8988T (cell line): ENCODE data around the gene CNTD1.
A peak's percentile ranks its signal among the peaks of the same experiment; 100 is the strongest.

ENCODE experiments used
- DNase-seq: peaks from one replicate; pipeline ENCODE4 v3.0.0; 2011

The CNTD1 gene

DNA sequence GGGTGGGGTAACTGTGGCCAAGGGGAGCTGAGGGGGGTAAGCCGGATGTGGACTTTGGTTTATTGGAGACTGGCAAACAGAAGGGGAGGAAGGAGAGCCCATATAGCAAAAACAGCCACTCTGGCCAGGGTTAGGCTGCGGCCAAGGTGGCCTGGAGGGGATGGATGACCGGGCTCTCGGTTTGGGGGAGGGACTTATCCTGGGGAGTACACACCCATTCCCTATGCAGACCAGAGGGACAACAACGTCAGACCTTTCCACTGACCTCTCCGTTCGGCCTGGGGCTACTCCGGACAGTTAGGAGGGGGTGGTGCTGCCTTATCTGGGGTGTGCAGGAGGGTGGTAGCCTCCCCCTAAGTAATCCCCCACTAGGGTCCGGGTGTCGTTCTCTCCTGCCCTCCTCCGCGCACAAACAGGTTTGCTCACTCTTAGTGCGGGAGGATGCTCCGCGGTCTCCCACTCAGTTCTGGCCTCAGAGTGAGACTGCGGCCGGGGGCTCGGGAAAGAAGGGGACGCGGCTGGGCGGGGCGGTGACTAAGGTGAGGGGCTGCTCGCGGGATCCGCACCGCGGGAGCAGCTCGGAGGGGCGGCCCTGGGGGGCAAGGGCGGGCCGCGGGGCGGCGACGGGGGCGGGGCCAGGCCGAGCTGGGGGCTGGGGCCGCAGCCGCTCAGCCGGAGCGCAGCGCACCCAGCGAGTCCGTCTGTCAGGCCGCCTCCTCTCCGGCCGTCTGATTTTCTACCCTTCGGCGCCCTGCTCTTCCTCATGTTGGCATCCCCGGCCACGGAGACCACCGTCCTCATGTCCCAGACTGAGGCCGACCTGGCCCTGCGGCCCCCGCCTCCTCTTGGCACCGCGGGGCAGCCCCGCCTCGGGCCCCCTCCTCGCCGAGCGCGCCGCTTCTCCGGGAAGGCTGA lies 18.5 kb upstream of the CNTD1 start, which contains the start of gene WNK4:
TSS of gene WNK4 (plus strand) at position 675 of the 915 bp plus-strand sequence. CDS start at position 764, 89 bp downstream.
- DNase-seq: no peak

DNA sequence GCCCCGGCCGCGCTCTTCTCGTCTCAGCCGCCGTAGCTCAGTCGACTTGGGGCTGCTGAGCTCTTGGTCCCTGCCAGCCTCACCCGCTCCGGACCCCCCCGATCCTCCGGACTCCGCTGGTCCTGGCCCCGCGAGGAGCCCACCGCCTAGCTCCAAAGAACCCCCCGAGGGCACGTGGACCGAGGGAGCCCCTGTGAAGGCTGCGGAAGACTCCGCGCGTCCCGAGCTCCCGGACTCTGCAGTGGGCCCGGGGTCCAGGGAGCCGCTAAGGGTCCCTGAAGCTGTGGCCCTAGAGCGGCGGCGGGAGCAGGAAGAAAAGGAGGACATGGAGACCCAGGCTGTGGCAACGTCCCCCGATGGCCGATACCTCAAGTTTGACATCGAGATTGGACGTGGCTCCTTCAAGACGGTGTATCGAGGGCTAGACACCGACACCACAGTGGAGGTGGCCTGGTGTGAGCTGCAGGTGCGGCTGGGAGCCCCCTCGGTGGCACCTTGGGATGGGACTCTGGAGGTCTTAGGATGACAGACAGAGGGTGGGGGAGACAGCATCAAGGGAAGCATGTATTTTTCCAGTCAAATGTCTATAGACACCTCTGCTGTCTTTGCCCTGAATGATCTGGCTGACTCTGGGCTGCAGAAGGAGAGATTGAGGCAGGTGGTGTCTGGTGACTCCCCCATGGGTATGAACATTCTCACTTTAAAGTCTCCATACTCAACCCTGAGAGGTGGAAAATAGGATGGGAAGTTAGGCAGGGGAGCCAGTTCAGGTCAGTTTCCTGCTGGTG lies 17.6 kb upstream of the CNTD1 start:
- no peak for DNase-seq

DNA sequence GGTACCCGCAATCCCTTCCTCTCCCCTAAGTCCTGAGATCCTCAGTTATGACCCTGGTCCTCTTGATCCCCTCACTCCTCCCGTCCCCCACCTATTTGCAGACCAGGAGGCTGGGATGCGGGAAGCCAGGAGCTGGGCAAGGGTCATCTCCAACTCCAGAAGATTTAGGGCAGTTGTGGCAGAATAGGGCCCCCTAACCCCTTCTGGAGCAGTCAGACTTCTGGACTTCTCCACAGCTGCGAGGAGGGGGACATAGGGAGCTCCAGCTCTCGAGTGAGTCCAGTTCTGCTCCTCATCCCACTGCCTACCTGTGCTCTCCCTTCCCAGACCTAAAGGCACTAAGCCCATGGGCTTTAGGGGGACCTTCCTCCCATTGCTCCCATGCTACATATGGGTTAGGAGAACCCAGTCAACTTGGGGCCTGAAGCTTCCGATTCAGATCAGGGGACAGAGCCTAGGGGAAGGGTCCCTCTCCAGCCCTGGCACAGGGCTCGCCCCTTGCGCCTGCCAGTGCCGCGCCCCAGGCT lies 17.0 kb upstream of the CNTD1 start:
- no peak for DNase-seq

DNA sequence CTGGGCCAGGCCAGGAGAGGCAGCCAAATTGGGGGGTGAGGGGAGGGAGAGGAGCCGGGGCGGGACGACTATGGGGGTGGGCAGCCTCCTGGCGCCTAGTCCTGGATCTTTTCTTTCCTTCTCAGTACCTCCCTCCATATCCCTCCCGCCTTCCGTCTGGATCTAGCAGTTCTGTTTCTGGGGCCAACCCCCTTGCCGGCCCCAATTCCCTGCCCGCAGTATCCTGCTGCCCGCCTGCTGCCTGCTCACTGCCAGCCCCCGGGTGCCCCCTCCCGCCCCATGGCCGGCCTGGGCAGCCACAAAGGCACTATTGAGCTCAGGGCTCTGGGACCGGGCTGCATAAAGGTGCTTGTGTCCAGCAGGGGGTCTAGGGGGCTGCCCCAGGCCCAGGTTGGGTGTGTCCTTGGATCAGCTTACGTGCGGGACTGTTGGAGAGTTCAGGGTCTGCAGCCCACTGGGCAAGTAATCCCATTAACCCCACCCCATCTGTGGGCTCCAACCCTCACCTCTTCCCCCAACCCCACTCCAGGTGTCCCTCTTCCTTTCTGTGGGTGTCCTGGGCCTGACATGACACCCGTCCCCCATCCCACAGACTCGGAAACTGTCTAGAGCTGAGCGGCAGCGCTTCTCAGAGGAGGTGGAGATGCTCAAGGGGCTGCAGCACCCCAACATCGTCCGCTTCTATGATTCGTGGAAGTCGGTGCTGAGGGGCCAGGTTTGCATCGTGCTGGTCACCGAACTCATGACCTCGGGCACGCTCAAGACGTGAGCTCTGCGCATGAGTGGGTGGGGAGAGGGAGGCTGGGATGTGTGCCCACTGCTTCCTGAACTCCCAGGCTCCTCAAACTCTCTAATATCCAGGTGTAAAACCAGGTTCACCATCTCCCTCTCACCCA lies 16.2 kb upstream of the CNTD1 start:
- DNase-seq: no peak

GRCh38 chr17:42783062-42783790 lies 15.4 kb upstream of the CNTD1 start:
- peak; percentile 66 for DNase-seq

DNA sequence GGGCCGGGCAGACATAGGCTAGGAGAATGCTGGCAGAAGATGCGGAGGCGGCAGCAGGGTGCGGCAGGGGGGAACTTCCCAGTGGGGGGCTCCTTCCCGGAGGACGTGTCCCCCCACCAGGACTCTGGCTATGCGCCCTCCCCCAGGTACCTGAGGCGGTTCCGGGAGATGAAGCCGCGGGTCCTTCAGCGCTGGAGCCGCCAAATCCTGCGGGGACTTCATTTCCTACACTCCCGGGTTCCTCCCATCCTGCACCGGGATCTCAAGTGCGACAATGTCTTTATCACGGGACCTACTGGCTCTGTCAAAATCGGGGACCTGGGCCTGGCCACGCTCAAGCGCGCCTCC lies 14.9 kb upstream of the CNTD1 start:
- DNase-seq: no peak

DNA sequence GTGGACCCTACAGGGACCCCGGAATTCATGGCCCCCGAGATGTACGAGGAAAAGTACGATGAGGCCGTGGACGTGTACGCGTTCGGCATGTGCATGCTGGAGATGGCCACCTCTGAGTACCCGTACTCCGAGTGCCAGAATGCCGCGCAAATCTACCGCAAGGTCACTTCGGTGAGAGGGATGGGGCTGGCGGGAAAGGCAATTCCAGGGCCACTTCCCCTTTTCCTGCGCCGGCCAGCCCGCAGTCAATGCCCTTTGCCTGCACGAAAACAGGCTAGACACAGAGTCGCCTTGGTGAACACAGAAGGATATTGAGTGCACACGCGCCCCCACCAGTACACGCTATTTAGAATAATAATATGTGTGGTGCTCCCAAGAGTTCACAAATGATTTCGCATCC lies 14.3 kb upstream of the CNTD1 start:
- no peak for DNase-seq

- no peak for DNase-seq
Measured at GRCh38 chr17:42784811-42785592, 13.7 kb upstream of the CNTD1 start.

DNA sequence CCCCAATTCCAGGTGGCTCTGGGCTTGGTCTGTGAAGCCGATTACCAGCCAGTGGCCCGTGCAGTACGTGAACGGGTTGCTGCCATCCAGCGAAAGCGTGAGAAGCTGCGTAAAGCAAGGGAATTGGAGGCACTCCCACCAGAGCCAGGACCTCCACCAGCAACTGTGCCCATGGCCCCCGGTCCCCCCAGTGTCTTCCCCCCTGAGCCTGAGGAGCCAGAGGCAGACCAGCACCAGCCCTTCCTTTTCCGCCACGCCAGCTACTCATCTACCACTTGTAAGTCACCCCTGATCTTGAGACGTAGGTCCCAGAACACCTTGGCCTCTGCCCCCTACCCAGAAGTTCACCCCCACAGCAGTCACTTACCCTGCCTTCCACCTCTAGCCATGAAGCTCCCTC lies 11.4 kb upstream of the CNTD1 start:
- no peak for DNase-seq

GRCh38 chr17:42791948-42792347 lies 6.7 kb upstream of the CNTD1 start:
- DNase-seq: no peak

- DNase-seq: no peak
Measured at GRCh38 chr17:42792545-42792944, 6.1 kb upstream of the CNTD1 start.

DNA sequence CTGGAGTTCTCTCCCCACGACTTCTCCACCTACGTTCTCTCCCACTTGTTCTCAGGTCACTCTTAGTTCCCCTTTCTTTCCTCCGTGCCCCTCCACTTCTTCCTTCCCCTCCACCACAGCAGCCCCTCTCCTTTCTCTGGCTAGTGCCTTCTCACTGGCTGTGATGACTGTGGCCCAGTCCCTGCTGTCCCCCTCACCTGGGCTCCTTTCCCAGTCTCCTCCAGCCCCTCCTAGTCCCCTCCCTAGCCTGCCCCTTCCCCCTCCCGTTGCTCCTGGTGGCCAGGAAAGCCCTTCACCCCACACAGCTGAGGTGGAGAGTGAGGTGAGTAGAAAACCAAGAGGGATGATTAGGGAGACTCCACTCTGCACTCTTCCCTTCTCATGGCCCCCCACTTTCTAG lies 3.6 kb upstream of the CNTD1 start:
- DNase-seq: no peak

GRCh38 chr17:42795465-42795864 lies 3.2 kb upstream of the CNTD1 start:
- DNase-seq: no peak

DNA sequence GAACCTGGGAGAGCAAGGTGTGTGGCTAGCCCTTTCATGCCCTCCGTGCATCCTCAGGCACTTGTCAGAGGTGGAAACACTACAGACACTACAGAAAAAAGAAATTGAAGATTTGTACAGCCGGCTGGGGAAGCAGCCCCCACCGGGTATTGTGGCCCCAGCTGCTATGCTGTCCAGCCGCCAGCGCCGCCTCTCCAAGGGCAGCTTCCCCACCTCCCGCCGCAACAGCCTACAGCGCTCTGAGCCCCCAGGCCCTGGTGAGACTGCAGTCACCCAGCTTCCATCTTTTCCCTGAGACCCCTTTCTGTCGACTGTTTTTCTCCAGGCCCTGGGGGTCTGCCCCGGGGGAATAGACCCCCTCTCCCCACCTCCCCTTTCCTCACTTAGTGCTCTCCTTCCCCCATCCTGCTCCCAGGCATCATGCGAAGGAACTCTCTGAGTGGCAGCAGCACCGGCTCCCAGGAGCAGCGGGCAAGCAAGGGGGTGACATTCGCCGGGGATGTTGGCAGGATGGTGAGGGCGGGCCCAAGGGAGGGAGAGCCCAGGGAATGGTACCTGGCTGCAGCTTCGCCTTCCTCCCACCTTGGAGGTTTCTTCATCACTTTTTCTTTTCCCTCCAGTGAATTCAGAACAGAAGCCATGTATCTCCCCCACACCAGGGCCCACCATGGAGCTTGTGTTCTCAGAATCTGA lies 2.4 kb upstream of the CNTD1 start:
- no peak for DNase-seq

DNA sequence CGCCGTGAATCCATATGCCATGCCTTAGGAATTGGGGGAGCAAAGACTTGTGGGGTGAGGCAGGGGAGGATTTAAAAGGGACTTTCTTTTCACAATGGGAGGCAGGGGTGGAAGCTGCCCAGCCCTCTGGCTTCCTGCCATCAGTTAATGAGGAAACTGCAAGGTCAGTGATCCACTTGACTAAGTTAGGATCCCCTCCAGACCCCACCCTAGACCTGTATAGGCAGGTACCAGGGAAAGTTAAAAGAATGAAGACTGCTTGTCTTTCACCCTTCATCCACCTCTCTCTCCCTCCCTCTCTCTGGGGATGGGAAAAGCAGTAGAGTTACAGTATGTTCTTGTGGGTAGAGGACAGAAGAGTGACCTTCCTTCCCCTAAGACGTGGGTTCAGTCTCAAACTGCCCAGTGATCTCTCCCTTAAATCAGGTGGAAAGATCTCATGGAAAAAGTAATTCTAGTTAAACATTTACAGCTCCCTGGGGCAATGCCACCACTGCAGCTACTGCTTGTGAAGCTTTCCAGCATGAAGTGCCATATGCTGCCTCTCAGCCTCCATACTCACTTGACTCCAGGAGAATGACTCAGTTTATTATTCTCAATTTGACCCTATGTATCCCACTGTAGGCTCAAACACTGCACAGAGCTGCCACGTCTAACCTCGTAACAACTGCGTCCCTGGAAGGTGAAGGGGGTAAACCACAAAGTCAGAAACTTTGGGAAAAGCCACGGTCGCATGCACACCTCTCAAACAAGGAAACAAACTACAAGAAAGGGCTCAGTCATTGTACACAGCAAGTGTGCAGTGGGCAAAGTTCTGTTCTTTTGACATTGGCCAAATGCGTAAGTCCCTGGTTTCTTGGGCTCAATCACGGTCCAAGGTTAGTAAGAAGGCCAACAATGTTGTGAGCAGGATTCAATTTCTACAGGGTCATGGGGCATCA lies 1.3 kb upstream of the CNTD1 start:
- no peak for DNase-seq

DNA sequence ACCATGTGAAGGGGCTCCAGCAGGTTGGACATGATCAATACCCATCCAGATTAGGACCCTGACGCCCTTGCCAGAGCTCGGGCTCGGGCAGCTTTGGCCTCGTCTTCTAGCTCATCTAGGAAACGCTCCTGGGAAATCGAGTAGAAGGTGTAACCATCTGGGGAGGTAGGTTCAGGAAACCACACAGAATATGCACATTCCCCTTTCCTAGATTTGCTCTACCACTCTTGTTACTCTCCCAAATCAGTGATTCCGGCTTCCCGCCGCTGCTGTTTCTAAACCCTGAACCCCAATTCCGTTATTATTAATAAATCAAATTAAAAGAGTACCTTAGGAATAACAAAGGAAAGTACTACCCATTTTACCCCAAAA lies 664 bp upstream of the CNTD1 start:
- no peak for DNase-seq

DNA sequence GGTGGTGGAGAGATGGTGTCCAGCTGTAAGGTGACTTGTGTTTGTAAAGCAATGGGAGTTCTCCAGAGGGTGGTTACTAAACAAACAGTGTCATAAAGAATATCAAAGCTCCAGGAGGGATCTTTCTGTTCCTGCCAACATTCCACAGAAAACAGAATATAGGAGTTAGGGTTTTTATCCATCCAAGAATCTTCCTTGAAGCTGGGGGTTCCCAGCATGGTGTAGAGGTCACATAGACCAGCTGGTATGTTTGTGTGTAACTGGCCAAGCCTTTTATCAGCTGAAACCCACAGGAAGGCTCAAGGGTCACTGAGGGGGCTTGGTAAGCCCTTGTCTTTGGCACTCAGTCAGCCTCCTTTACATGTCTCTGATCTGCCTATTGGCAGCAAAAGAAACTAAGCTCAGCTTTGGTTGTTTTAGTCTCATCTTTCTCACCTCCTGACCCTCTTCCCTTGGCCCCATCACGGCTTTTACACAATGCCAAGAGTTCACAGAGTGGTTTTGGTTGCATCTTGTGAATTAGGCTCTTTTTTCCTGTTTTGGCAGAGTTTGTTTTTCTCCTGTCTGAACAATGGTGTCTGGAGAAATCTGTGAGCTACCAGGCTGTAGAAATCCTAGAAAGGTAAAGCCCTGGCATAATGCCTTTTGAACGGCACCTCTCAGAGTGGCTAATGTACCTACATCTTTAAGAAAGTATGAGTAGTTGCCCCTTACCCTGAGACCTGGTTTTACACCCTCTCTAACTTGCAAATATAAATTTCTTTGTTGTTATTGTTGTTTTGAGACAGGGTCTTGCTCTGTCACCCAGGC lies 4.6 kb downstream of the CNTD1 start:
- no peak for DNase-seq

- no peak for DNase-seq
Measured at GRCh38 chr17:42804918-42805367, 6.3 kb downstream of the CNTD1 start.

DNA sequence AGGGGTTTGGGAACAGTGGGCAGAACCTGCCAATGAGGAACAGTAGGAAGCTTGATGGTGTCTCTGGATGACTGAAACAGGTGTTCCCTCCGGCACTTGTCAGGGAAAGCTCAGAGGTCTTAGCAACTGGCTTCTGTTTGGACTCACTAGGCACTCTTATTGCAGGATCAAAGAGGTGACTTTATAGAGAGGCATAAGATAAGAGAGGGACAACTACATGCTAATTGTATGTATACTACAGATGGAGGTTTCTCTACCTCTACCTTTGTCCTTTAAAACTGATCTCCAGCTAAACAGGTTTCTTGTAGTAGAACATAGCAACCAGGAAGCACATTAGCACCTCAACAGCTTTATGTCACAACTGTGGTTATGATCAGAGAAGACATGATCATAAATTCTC lies 7.6 kb downstream of the CNTD1 start:
- no peak for DNase-seq
